Fibroblast of the conjunctiva (primary cell): ENCODE results near the gene PARD3.
A peak's percentile ranks its signal among the peaks of the same experiment; 100 is the strongest.
"Not testable (repeated sequence)": the region's sequence is repeated elsewhere in the genome, so short reads cannot be mapped to it uniquely, and the experiment has no call there.

Experiments used
- DNase-seq: peaks from one replicate; pipeline ENCODE4 v3.0.0-alpha.2; 2010; ENCODE audit warnings: low read depth

Gene PARD3

DNA sequence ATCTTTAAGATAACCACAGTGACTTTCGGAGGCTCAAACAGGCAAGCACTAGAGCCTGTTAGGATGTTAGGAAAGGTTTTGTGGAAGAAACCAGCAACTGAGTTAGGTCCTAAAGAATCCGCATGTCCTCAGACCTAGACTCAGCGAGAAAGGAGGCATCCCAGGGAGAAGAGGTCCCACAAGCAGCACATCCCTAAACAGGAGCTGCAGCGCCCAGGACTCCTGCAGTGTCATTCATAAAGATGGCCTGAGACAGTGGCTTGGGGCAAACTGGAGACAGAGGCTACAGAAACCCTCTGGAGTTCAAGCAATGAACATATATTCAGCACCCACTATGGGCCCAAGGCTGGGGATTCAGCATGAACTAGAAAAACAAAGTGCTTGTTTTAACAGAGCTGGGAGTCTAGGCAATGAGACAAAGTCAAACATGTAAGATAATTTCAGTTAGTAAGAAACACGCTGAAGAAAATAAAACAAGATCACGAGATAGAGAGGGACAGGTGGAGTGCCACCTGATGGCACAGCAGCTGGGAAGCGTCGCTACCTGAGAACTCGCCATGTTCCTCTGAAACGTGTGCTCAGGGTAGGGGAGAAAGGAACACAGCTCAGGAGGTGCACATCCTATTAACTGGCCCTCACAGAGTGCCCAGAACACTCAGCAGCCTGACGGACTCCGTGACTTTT, 48.1 kb downstream of the PARD3 start:
- DNase-seq = no peak

DNA sequence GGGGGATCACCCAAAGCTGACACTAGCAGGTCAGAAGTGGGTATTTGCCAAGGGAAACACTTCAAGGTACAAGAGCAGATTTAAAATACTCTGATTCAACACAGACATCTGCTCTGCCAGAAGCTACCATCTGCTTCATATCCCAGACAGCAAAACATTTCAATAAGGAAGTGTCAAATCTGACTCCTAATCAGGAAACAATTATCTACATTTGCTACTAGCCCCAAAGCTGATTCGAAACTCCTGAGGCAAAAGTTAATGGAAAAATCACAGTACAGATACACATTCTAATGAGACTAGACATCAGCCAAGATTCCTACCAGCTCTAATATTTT, 48.9 kb downstream of the PARD3 start:
- no peak for DNase-seq

DNA sequence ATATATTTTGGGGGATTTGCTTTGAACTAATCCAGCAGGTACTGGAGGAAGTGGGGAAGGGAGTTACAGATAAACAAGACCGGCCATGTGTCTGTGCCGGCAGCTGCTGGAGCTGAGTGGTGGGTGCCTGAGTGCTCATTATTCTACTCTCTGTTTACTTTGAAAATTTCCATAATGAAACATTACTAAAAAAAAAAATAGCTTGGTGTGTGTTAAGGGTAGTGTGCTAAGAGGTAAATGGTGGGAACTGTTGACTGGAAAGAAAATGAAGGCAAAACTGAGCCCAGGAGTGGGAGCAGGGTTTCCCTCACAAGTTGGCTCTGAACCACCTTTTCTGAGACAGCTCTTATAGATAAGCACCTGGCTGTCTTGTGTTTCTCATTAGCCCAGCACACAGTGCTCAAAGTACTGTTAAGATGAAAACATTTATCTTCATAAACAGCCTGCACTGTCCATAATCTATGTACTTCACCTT, 50.6 kb downstream of the PARD3 start:
- DNase-seq = no peak

DNA sequence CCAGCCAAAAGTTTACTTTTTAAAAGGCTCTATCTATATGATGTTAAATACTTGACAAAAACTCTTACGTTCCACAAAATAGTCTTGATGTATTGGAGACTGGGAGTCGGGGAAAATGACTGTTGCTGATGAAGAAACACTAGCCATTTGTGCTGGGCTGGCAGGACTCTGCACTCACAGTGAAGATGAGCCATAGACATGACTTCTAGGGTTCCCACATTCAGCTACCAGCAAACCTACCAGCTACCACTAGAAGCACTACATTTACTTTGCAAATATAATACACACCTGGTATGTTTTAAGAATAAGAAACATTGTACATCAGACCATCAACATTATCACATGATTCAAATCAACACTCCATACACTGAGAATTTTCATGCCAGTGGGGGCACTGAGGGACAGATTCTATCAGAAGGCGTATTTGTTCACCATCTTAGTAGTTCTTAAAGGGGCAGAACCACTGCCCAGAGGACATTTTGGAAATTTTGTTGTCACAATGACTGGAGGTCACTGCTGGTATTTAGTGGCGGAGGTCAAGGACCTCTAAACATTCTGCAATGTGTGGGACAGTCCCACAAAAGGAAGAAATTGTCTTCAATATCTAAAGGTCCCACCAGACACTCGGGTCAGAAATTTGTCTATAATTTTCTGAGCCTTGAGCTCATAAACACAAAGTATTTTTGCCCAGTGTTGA, 52.3 kb downstream of the PARD3 start:
- no peak for DNase-seq

DNA sequence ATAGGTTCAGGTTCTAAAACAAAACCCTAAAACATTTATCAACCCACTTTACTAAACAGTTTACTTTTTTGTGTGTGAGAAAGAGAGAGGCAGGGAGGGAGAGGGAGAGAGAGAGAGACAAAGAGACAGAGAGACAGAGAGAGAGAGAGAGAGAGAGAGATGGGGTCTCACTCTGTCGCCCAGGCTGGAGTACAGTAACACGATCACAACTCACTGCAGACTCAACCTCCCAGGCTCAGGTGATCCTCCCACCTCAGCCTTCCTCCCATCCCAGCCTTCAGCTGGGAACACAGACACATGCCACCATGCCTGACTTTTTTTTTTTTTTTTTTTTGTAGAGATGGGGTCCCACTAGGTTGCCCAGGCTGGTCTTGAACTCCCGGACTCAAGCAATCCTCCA, 52.9 kb downstream of the PARD3 start:
- DNase-seq = no peak

DNA sequence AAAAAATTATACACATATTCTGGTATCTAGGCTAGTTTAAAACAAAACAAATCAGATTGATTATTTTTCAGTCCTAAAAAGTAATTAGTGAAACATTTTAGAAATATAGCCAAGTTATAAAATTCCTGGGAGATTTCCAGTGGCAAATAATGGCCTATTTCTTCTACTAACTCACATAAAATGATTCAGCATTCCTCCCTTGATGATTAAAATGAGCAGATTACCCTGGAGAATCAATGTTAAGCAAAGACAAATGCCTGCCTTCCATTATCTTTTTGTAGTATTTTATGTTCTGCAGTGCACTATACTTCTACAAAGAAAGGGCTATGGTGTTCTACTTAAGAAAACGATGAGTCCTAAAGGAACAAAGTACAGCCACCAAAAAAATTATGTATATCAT, 53.6 kb downstream of the PARD3 start:
- DNase-seq = no peak

DNA sequence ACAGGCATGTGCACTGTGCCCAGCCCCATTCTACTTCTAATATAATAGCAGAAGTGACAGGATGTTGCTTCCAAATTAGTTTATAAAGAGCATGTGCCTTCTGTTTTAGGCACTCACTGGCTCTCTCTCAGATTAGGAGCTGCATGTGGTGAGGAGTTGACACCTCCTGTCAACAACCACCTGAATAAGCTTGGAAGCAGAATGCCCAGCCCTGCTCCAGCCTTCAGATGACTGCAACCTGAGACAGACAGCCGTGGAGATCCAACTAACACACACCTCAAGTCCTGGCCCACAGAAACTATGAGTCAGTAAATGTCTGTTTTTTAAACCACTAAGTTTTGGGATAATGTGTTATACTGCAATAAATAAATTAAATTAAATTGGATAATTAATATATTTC, 54.5 kb downstream of the PARD3 start:
- no peak for DNase-seq

DNA sequence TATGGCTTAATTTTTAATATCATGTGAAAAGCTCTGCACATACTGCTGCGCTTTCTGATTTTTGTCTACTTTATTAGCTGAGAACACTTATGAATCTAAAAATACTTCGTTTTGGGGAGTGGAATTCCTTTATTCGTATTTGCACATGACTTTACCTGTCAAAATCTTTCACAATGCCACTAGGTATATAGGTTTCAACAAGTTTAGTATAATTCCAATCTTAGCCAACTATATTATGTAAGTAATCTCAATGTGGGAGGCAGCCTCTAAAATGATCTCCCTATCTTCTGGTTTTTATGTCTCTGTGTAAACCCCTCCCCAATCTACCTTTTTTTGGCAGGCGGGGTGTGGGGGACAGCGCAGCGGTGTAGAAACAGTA, 55.3 kb downstream of the PARD3 start:
- no peak for DNase-seq

DNA sequence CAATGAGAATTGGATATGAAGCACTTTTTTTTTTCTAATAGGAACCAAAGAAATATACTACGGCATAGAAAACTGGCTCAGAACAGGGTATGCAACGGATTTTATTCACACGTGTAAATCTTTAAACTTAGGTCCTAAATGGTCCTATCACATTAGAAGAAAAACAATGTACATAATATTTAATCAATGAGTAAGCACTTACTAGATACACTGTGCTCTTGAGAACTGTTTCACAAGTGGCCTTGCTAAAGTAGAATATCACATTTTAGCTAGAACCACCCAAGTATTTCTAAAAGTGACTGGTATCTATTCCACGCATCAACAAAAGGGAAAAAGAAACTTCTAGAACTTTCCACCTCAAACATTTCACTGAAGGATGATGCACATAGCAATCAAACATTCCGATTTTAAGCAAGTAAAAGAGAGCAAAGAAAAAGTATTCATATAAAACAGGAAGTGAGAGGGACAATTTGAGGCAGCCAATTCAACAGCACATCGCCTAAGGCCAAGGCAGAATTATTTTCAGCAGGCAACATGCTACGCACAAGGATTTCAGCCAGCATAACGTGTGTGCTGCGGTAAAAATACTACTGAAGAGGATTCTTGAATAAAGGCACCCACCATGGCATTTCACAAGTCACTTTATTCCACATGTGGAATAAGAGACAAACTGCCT, 55.8 kb downstream of the PARD3 start:
- no peak for DNase-seq

DNA sequence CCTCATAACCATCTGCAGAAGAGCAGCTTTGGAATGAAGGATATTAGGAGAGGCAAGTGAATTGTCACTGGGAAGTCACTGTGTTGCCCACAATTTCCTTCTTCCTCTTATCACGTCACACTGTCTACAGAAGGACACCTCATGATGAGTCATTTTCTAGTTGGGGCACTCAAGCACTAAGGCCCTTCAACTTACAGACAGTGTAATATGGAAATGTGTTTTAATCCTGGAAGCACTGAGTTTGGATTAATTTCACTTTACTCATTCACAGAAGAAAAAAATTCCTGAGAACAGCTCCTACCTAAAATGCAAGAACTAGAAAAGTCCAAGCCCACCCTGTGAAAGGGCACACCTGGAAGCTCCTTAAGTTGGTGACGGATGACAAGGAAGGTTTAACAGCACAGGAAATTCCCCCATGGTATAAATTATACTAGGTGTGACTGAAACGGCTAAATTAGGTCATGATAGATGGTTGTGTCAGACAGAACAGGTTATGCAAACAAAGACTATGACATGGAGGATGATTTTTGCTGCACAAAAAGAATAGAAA, 56.6 kb downstream of the PARD3 start:
- DNase-seq = peak; percentile 27

DNA sequence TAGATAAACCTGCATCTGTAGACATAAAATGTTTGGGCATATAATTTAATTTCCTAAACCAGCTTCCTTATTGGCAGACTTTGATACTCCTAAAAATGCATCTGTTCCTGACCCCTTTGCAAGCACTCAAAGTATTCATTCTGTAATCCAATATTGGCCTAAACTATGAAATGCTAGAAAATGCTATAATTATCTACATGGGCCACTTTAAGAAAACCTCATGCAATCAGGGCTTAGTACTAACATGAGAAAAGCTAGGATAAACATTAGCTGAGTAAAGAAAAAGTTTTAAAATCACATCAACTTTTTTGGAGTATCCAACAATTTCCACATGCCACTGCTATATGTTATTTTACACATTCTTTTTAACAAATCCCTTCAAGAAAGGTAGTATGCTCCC, 57.2 kb downstream of the PARD3 start:
- no peak for DNase-seq

DNA sequence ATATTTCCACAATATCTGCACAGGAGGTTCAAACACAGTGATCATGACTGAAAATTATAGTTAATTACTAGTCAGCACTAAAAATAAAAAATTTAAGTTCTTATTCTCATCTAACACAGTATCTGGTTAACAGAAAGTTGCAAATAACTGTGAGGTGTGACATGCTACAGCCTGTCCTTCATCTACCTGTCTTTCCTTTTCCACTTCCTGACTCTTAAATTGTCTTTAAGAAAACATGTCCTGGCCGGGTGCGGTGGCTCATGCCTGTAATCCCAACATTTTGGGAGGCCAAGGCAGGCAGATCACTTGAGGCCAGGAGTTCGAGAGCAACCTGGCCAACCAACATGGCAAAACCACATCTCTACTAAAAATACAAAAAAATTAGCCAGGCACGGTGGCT, 57.9 kb downstream of the PARD3 start:
- DNase-seq = not testable (repeated sequence)

DNA sequence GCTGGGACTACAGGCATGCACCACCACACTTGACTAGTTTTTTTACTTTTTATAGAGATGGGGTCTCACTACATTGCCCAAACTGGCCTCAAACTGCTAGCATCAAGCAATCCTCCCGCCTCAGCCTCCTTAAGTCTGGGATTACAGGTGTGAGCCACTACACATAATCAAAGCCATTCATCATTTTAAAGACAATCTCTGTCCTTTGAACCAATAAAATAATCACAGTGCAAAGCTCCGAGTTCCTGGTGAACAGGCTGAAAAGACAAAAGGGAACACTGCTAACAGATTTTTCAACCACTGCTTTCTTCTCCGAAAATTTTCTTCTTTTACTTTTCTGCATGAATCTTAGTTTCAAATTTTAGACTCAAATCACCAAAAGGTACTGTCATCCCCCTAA, 58.5 kb downstream of the PARD3 start:
- DNase-seq = no peak

DNA sequence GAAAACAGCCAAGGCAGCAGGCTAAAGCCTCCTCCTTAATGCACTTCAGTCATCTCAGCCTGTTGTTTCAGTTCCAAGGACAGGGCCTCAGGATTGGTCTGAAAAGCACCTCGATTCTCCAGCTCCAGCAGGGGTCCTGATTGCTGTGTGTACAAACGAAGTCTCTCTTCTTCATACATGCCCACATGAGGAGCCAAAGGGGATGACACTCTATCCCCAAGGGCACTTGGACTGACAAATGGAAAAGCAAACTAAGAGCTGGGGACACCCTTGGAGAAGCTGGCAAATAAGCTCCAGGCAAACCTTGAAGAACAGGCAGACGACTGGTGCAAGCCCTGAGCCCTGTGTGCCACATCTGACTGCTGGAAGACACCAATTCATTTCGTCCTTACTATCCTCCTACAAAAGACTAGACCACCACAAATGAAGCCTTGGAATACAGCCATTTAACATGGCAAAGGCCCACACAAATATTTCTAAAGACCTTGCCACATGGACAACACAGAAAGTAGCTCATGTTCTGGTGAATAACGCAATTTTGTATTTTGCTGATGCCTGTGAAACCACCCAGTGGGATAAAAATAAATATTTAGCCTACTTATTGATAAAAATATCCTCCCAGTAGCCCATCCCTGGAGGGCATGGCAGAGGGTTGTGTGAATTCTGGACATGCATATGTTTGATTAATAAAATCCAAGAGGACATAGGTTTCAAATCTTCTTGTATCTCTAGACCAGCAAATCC, 61.9 kb downstream of the PARD3 start:
- DNase-seq = no peak

DNA sequence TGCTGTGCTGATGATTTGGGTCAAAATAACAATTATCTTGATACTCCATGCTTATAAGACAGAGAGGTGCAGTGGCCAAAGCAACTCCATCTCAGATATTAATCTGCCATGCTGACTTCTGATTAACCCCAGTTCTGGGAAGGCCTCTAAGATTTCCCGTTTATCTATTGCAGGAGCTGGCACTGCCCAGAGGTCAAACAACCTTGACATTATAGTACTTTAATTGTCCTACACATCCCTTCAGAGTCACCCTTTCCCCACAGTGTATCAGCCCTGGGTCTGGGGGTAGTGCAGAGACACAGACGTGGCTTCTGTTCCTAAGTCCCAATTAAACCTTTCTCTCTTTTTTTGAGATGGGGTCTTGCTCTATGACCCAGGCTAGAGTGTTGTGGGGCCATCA, 63.8 kb downstream of the PARD3 start:
- DNase-seq = no peak

DNA sequence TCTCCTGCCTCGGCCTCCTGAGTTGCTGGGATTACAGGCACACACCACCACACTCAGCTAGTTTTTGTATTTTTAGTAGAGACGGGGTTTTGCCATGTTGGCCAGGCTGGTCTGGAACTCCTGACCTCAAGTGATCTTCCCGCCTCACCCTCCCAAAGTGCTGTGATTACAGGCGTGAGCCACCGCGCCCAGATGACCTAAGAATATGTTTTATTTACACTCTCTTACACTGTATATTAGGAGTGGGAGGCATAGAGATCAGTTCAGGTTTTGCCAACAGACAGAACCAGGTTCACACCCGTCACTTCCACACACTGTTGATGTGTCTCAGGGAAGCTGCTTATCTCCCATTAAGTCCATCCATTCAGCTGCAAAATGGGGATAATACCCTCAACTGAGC, 64.3 kb downstream of the PARD3 start:
- not testable (repeated sequence) for DNase-seq

DNA sequence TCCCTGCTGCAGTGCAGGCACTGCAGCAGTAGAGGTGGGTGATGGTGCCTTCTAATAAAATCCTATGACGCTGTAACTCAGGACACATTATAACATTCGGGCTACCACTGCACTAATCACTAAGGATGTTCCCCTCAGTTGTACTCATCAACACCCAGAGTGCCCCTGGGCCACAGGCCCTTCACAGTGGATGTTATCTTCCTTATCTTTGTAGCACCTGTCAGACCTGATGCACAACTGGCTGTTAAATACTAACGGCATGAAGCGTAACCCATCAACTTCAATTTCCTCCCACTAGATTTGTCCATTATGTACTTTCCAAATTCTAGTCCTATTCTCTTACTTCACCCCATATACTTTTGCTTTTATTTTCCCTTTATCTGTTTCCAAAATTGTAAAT, 66.3 kb downstream of the PARD3 start:
- DNase-seq = no peak

DNA sequence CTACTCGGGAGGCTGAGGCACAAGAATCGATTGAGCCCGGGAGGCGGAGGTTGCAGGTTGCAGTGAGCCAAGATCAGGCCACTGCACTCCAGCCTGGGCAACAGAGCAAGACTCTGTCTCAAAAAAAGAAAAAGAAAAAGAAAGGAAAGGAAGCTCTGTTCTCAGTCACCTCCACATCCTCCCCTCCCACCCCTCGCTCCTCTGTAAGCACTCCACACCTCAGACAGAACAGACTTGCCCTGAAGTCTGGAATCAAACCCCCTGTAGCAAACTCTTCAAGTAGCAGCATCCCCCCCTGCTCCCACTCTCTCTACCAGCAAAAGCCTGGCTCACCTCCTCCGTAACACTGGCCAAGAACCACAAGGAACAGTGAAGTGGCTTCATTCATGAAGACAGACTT, 66.7 kb downstream of the PARD3 start:
- no peak for DNase-seq

DNA sequence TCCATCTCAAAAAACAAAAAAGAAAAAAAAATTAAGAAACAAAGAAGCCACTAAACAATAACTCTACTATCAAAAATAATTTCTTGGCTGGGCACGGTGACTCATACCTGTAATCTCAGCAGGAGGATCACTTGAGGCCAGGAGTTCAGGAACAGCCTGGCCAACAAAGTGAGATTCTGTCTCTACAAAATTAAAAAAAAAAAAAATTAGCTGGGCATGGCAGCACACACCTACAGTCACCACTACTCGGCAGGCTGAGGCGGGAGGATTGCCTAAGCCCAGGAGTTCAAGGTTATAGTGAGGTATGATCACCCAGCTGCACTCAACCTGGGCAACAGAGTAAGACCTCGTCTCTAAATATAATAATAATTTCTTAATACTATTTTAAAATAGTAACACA, 69.0 kb downstream of the PARD3 start:
- DNase-seq = no peak

DNA sequence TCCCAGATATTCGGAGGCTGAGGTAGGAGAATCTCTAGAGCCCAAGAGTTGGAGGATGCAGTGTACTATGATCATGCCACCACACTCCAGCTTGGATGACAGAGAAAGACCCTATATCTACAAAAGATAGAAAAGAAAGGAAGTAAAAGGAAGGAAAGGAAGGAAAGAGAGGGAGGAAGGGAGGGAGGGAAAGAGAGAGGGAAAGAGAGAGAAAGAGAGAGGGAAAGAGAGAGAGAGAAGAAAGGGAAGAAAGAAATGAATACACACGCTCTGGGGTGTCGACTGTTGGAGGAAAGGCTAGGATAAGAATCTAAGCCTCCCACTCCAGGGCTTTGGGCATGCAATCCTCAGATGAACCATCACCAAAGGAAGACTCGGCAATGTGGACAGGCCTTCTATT, 69.9 kb downstream of the PARD3 start:
- no peak for DNase-seq

DNA sequence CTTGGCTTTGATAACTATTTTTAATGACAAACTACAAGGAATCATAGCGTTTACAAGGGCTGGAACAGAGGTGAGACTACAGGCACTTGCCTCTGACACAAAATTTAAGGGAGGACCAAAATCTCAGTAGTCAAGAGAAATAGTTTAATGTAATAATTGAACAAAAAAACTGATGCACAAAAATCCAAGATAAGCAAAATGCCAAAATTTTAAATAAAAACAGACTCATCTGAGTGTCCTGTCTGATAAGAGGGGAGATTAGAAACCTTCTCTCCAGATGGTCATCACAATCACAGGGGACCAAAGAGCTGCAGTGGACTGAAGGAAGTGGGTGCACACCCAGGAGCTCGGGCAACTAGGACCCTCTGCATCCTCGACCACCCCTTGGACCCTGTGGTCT, 70.5 kb downstream of the PARD3 start:
- DNase-seq = no peak

DNA sequence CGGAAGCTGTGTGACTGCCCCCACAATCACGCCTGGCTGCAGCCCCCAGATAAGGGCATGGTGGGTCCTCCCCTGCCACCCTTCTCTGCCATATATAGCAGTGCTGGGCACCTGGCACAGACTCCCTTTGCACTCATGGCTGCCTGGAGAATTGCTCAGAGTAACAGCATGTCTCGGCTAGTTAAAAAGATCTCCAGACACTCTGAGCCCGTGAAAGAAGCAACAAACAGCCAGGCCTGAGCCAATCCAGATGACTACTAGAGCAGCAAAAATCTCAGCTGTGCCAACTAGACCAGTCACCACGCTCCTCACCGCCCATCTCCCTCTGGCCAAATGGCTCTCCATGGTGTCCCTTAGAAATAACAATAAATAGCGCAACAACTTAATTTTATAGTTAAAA, 71.3 kb downstream of the PARD3 start:
- no peak for DNase-seq

DNA sequence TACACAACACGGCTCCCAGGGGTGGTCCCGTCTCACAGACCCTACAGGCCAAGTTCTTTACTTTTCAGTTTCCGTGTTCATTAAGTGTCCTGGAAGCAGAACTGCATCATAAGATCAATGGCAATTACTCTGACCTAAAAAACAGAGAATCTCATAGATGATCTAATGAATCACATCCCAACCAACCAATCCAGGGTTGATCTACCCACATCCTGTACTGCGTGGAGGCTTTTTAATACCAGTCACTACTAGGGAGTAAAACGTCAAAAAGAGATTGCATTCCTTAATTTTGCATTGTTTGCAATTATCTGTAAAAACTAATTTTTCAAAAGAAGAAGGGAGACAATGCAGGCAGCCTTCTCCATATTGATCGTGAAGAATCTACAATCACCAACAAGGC, 72.6 kb downstream of the PARD3 start:
- no peak for DNase-seq
